Spleen (tissue), 11 donors: Measurements from ENCODE around the gene HTATIP2. TPM values are rescaled to one million over a fixed set of nuclear protein-coding genes. Genes with fewer than 3 reads are reported as not detected.

Experiments
- DNase-seq: peaks from one replicate; pipeline ENCODE4 v3.0.0-alpha.2; 2020
- H3K27ac ChIP-seq, 8 donors: fragments of 200-600 bp; sonication (generic) in 7 of 8; 1 replicate in 4 of 8; 2 replicates in 4 of 8; pipeline versions ENCODE4 v1.5.0 to v1.8.0; 2016 to 2021; ENCODE audit warnings: inconsistent platforms in 4 of 8, mild to moderate bottlenecking in 4 of 8, moderate library complexity in 1 of 8
- H3K27me3 ChIP-seq, 7 donors: fragments of 200-600 bp; sonication (generic) in 6 of 7; replicated peaks in 1 of 7; 1 replicate in 4 of 7; 2 replicates in 3 of 7; pipeline versions ENCODE4 v1.5.0 to v1.8.0; 2016 to 2021; ENCODE audit warnings: inconsistent platforms in 3 of 7, mild to moderate bottlenecking in 1 of 7
- H3K36me3 ChIP-seq, 6 donors: fragments of 200-600 bp; sonication (generic) in 5 of 6; 1 replicate in 4 of 6; 2 replicates in 2 of 6; pipeline versions ENCODE4 v1.5.0 to v1.8.0; 2016 to 2021; ENCODE audit warnings: inconsistent platforms in 2 of 6
- H3K4me1 ChIP-seq, 6 donors: fragments of 200-600 bp; sonication (generic) in 5 of 6; 1 replicate in 3 of 6; 2 replicates in 3 of 6; pipeline versions ENCODE4 v1.5.0 to v1.8.0; 2016 to 2021; ENCODE audit warnings: inconsistent platforms in 3 of 6
- H3K4me3 ChIP-seq, 8 donors: fragments of 200-600 bp; sonication (generic) in 7 of 8; 1 replicate in 4 of 8; 2 replicates in 4 of 8; pipeline versions ENCODE4 v1.5.0 to v1.8.0; 2016 to 2021; ENCODE audit warnings: inconsistent platforms in 4 of 8, mild to moderate bottlenecking in 4 of 8, moderate library complexity in 2 of 8
- H3K9me3 ChIP-seq, 8 donors: fragments of 200-600 bp; sonication (generic) in 7 of 8; 1 replicate in 4 of 8; 2 replicates in 4 of 8; pipeline versions ENCODE4 v1.5.0 to v1.8.0; 2016 to 2021; ENCODE audit warnings: inconsistent platforms in 4 of 8
- POLR2A ChIP-seq, 3 donors: fragments of 450-650 bp; IDR thresholded peaks; one replicate each; pipeline ENCODE4 v1.5.1; 2017; ENCODE audit warnings: antibody characterized with exemption in 3 of 3, mild to moderate bottlenecking in 1 of 3
- POLR2AphosphoS5 ChIP-seq, 3 donors: sonication (generic); formaldehyde crosslinking; IDR thresholded peaks; one replicate each; pipeline ENCODE4 v1.5.1; 2017; ENCODE audit warnings: antibody characterized with exemption in 3 of 3
- WGBS, 5 donors: extraction: QIAGEN DNeasy Blood & Tissue Kit in 3 of 5; methylation state at CpG; one replicate each; pipeline versions ENCODE4 v1.1.5 to v1.1.7; 2013 to 2018; 5-methylcytosine and 5-hydroxymethylcytosine counted together
- intact Hi-C: fragments of 100-400 bp; cut with DNase I; formaldehyde crosslinking; loops from one replicate; pipeline ENCODE4 v1.15.0; 2023; ENCODE audit warnings: low total_unique reads
- polyA plus RNA-seq, 3 donors: library from polyadenylated mRNA; stranded (reverse); fragments of 200-250 nt; gene quantifications; one replicate each; pipeline ENCODE4 v1.2.1, GENCODE V29; 2013
- total RNA-seq, 7 donors: library from RNA; depleted of rRNA in 3 of 7; stranded (reverse); fragments of >200 nt in 3 of 7; fragmentation: NEBNext Ultra II Directional in 4 of 7; extraction: Animal tissue kit (Norgen Biotek cat#: 25700) in 4 of 7; gene quantifications; one replicate each; pipeline versions ENCODE4 v1.1.0 to v1.2.1, GENCODE V29; 2016 to 2021
- TF ChIP-seq, protein P1 (sequence below), 11 experiments: fragments of 200-600 bp in 7 of 11; fragments of 450-650 bp in 4 of 11; sonication (generic) in 4 of 11; IDR thresholded peaks in 8 of 11; conservative IDR thresholded peaks in 3 of 11; 1 replicate in 7 of 11; 2 replicates in 4 of 11; pipeline versions ENCODE4 v1.4.0 to v1.8.0; 2016 to 2021; ENCODE audit warnings: antibody characterized with exemption in 11 of 11, inconsistent platforms in 4 of 11, mild to moderate bottlenecking in 1 of 11
- donor health status: healthy with polysubstance abuse.
- donor health status: DM: no; HTN: no; CAD: no; lungs with moderate emphysema.
- donor health status: DM: no; HTN: no; CAD: no.
- donor health status: Bipolar disorder and iron deficiency.
- donor health status: healthy.
- donor health status: DM: no; HTN: no; CAD: no.
- donor health status: DM: yes; HTN: yes; CAD: no.

The HTATIP2 gene
- total and polyA plus RNA-seq, 10 donors, result 24.3 to 70.2 (median 42.6) TPM

- no peak overlapping the region for H3K27ac ChIP-seq
- no peak for TF ChIP-seq POLR2AphosphoS5 (IDR thresholded peaks at IDR 0.05)
- TF ChIP-seq, protein P1, sequence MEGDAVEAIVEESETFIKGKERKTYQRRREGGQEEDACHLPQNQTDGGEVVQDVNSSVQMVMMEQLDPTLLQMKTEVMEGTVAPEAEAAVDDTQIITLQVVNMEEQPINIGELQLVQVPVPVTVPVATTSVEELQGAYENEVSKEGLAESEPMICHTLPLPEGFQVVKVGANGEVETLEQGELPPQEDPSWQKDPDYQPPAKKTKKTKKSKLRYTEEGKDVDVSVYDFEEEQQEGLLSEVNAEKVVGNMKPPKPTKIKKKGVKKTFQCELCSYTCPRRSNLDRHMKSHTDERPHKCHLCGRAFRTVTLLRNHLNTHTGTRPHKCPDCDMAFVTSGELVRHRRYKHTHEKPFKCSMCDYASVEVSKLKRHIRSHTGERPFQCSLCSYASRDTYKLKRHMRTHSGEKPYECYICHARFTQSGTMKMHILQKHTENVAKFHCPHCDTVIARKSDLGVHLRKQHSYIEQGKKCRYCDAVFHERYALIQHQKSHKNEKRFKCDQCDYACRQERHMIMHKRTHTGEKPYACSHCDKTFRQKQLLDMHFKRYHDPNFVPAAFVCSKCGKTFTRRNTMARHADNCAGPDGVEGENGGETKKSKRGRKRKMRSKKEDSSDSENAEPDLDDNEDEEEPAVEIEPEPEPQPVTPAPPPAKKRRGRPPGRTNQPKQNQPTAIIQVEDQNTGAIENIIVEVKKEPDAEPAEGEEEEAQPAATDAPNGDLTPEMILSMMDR (IDR thresholded peaks at IDR 0.05 in 8 of 11, conservative IDR thresholded peaks at IDR 0.05 in 3 of 11), result no peak
- TF ChIP-seq POLR2A (IDR thresholded peaks at IDR 0.05), result no peak
- intact Hi-C loops, result no loop called here
Observed at GRCh38 chr11:20369826-20370225, 6.3 kb downstream of the HTATIP2 start.

GRCh38 chr11:20372081-20372626 lies 8.6 kb downstream of the HTATIP2 start:
- 79 to 86% (median 83%) methylated on average over 5 of the region's 5 CpGs for WGBS, 5 donors

More at GRCh38 chr11:20369826-20370225, 6.3 kb downstream of the HTATIP2 start:
- Histone ChIP-seq H3K4me3 (no peak overlapping the region), H3K36me3 (peaks cover 0 to 84% (median 12%) of the 10 kb centered on the region in 6 donors), H3K4me1 (peaks cover 3 to 38% (median 22%) of the 10 kb centered on the region in 6 donors), H3K27me3 (no peaks in the 10 kb centered on the region), H3K9me3 (no peaks in the 10 kb centered on the region)
- DNase-seq, result no peak

DNA sequence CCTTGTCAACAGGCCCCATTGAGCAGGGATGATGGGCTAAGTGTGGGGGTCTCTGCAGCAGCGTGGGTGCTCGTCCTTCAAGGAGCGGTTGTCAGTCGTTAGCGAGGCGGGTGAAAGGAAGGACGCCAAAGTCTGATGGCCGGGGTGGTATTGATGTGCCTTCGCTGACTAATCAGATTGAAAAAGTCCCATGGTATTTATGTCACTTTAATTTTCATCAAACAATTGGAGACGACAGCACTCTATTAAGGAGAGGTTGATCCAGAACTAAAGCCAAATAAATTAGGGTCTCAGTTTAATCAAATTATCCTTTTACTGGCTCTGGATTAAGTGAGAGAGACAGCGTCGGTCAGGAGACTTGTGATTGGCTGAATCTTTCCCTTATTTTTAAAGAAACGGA lies 9.6 kb downstream of the HTATIP2 start:
- no peak overlapping the region for H3K27ac ChIP-seq

More at GRCh38 chr11:20372081-20372626, 8.6 kb downstream of the HTATIP2 start:
- Histone ChIP-seq H3K27ac (no peak overlapping the region), H3K9me3 (no peaks in the 10 kb centered on the region), H3K27me3 (no peaks in the 10 kb centered on the region), H3K36me3 (peaks cover 0 to 99% (median 21%) of the 10 kb centered on the region in 6 donors), H3K4me1 (peaks cover 0 to 15% (median 5%) of the 10 kb centered on the region in 6 donors), H3K4me3 (no peak overlapping the region)
- no peak for DNase-seq
- TF ChIP-seq POLR2A (IDR thresholded peaks at IDR 0.05) (no peak), POLR2AphosphoS5 (IDR thresholded peaks at IDR 0.05) (no peak)
- intact Hi-C loops, result no loop called here

DNA sequence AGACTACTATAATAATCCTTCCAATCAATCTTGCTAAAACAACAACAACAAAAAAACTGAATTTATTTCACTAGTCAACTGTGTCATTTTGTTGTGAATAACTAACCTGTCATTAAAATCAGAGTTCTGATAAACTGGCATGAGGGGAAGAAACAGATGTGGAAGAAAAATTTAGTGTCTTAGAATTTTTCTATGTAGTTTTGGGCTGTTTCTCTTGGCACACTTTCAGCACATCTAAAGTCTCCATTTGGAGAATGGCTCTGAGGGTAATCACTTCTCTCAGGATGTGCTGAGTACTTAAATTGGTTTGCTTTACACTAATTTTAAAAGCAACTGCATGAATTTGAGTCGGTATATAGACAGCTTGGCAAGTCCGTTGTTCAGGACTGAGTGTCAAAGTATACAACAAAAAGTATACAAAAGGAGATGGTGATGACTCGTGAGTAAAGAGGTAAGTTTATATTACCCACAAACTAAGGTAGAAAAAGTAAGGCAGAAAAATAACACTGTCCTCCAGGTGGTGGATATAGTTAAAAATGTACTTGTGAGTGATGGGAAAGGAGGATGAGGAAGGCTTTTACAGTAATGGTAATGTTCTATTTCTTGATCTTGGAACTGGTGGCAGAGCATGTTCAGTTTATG lies 10.2 kb downstream of the HTATIP2 start:
- DNase-seq, result no peak
- TF ChIP-seq POLR2A (IDR thresholded peaks at IDR 0.05) (no peak), POLR2AphosphoS5 (IDR thresholded peaks at IDR 0.05) (no peak)
- TF ChIP-seq, protein P1 (IDR thresholded peaks at IDR 0.05 in 8 of 11, conservative IDR thresholded peaks at IDR 0.05 in 3 of 11), result no peak
- Histone ChIP-seq H3K4me3 (no peak overlapping the region), H3K27me3 (no peaks in the 10 kb centered on the region), H3K4me1 (no peaks in the 10 kb centered on the region), H3K27ac (no peak overlapping the region), H3K36me3 (peaks cover 0 to 99% (median 34%) of the 10 kb centered on the region in 6 donors), H3K9me3 (no peaks in the 10 kb centered on the region)
- intact Hi-C loops, result no loop called here
- 92 to 97% (median 93%) methylated on average over 3 of the region's 3 CpGs for WGBS, 5 donors

More for the DNA sequence above, 9.6 kb downstream of the HTATIP2 start:
- 92 to 96% (median 94%) methylated on average over 13 of the region's 13 CpGs for WGBS, 5 donors
- intact Hi-C loops, result no loop called here
- Histone ChIP-seq H3K4me1 (peaks cover 0 to 5% (median 0%) of the 10 kb centered on the region in 6 donors), H3K4me3 (no peak overlapping the region), H3K27me3 (no peaks in the 10 kb centered on the region), H3K36me3 (peaks cover 0 to 99% (median 31%) of the 10 kb centered on the region in 6 donors), H3K9me3 (no peaks in the 10 kb centered on the region)
- TF ChIP-seq, protein P1 (IDR thresholded peaks at IDR 0.05 in 8 of 11, conservative IDR thresholded peaks at IDR 0.05 in 3 of 11), result no peak
- TF ChIP-seq POLR2A (IDR thresholded peaks at IDR 0.05), result no peak
- DNase-seq, result no peak
